MM.1S (cell line): ENCODE data around the gene S100A1.

Source experiments
- EZH2 ChIP-seq: fragments of 300-600 bp; sonication (generic); optimal IDR thresholded peaks from 2 replicates; pipeline ENCODE3; 2017; ENCODE audit warnings: low read depth, mild to moderate bottlenecking, antibody characterized with exemption, low read length, mixed read lengths
- TF ChIP-seq, protein P1 (sequence below): fragments of 300-600 bp; sonication (generic); IDR thresholded peaks from 2 replicates; pipeline ENCODE4 v1.5.1; 2016; ENCODE audit warnings: antibody characterized with exemption, low read length, mixed read lengths

DNA sequence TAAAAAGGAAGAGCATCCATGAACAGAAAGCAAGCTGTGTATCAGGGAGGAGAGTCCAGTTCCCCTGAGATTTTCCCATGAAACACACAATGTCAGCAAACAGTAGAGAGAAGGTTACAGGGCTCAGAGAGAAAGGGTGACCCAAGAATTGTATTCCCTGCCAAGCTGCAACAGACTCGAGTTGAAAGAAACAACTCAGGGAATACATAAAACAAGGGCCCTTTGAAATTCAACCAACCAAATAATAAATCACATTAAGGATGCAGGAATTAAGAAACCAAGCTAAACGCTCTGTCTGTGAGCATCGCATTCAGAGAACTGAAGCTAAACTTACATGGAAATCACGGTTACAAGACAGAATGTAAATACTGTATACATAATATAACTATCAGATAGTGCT lies 35.5 kb upstream of the S100A1 start:
- TF ChIP-seq, protein P1, sequence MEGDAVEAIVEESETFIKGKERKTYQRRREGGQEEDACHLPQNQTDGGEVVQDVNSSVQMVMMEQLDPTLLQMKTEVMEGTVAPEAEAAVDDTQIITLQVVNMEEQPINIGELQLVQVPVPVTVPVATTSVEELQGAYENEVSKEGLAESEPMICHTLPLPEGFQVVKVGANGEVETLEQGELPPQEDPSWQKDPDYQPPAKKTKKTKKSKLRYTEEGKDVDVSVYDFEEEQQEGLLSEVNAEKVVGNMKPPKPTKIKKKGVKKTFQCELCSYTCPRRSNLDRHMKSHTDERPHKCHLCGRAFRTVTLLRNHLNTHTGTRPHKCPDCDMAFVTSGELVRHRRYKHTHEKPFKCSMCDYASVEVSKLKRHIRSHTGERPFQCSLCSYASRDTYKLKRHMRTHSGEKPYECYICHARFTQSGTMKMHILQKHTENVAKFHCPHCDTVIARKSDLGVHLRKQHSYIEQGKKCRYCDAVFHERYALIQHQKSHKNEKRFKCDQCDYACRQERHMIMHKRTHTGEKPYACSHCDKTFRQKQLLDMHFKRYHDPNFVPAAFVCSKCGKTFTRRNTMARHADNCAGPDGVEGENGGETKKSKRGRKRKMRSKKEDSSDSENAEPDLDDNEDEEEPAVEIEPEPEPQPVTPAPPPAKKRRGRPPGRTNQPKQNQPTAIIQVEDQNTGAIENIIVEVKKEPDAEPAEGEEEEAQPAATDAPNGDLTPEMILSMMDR: no peak
- TF ChIP-seq EZH2: no peak
